ENCODE data around the gene ZNF775. TPM values are rescaled to one million over a fixed set of nuclear protein-coding genes. Genes with fewer than 3 reads are reported as not detected.

ZNF775 gene
- total RNA-seq, 1 donor from 2014 or later, result 12.1 TPM

GRCh38 chr7:150435047-150435389, 55.9 kb downstream of the ZNF775 start:
- no peak overlapping the region for H3K27ac Mint-ChIP-seq (ENCODE audit: unreplicated experiment)
- H3K9me3 Mint-ChIP-seq (ENCODE audit: unreplicated experiment), result no peaks in the 10 kb centered on the region
- peaks cover 7% of the 10 kb centered on the region for H3K27me3 Mint-ChIP-seq (ENCODE audit: unreplicated experiment)

DNA sequence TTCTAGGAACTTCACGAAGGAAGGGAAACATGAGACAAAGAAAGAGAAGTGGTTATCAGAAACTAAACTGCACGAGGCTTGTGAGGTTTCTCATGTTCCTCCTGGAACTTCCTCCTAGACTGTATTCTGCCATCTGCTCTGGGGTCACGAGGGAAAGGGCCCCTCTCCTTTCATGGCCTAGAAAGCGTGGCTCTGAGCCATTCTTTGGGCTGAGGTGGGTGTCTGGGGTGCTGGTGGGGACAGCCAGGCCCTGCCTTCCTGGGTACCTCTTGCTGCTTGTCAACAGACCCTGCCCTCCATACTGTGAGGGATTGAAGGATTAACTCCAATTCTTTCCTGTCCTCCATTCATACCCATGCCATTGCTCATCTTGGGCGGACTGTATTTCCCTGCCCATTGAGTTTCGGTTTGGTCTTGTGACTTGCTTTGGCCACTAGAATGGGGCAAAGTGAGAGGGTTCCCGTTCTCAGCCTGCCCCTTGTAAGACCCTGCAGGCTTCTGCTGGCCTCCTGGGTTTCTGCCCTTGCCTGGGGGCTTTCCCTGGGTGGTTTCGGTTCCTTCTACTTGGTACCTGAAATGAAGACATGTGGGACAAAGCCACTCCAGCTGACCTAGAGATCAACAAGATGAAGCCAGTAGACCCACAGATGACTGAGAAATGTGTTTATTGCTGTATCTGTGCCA, 56.4 kb downstream of the ZNF775 start:
- Mint-ChIP-seq H3K27me3 (ENCODE audit: unreplicated experiment) (peaks cover 7% of the 10 kb centered on the region), H3K4me3 (ENCODE audit: unreplicated experiment) (no peak overlapping the region), H3K36me3 (ENCODE audit: low read depth, unreplicated experiment) (no peaks in the 10 kb centered on the region), H3K4me1 (ENCODE audit: unreplicated experiment) (no peaks in the 10 kb centered on the region), H3K9me3 (ENCODE audit: unreplicated experiment) (no peaks in the 10 kb centered on the region), H3K27ac (ENCODE audit: unreplicated experiment) (no peak overlapping the region)
- no peak for DNase-seq (ENCODE audit: low spot score)
- TF ChIP-seq CTCF (IDR thresholded peaks at IDR 0.05; ENCODE audit: unreplicated experiment), result no peak

More at GRCh38 chr7:150435047-150435389, 55.9 kb downstream of the ZNF775 start:
- no peak for DNase-seq (ENCODE audit: low spot score)
- no peak for TF ChIP-seq CTCF (IDR thresholded peaks at IDR 0.05; ENCODE audit: unreplicated experiment)
- H3K4me3 Mint-ChIP-seq (ENCODE audit: unreplicated experiment), result no peak overlapping the region
- H3K36me3 Mint-ChIP-seq (ENCODE audit: low read depth, unreplicated experiment), result no peaks in the 10 kb centered on the region
- no peaks in the 10 kb centered on the region for H3K4me1 Mint-ChIP-seq (ENCODE audit: unreplicated experiment)

DNA sequence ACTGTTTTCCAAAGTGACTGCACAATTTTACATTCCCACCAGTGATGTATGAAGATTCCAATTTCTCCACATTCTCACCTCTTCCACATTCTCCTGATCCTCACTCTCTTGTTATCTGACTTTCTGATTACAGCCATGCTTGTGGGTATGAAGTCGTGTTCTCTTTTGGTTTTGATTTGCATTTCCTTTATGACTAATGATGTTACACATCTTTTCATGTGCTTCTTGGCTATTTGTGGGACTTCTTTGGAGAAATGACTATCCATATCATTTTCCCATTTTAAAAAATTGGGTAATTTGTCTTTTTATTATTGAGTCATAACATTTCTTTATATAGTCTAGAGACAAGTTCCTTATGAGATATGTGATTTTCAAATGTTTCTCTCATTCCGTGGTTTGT, 60.8 kb downstream of the ZNF775 start:
- Mint-ChIP-seq H3K4me3 (ENCODE audit: unreplicated experiment) (no peak overlapping the region), H3K4me1 (ENCODE audit: unreplicated experiment) (peaks cover 5% of the 10 kb centered on the region), H3K9me3 (ENCODE audit: unreplicated experiment) (no peaks in the 10 kb centered on the region), H3K27me3 (ENCODE audit: unreplicated experiment) (peaks cover 7% of the 10 kb centered on the region), H3K36me3 (ENCODE audit: low read depth, unreplicated experiment) (peaks cover 10% of the 10 kb centered on the region), H3K27ac (ENCODE audit: unreplicated experiment) (no peak overlapping the region)
- no peak for DNase-seq (ENCODE audit: low spot score)
- no peak for TF ChIP-seq CTCF (IDR thresholded peaks at IDR 0.05; ENCODE audit: unreplicated experiment)

- H3K4me3 Mint-ChIP-seq (ENCODE audit: unreplicated experiment), result no peak overlapping the region
- H3K4me1 Mint-ChIP-seq (ENCODE audit: unreplicated experiment), result peaks cover 7% of the 10 kb centered on the region
- no peaks in the 10 kb centered on the region for H3K9me3 Mint-ChIP-seq (ENCODE audit: unreplicated experiment)
- DNase-seq (ENCODE audit: low spot score), result no peak
- TF ChIP-seq CTCF (IDR thresholded peaks at IDR 0.05; ENCODE audit: unreplicated experiment), result no peak
- H3K27me3 Mint-ChIP-seq (ENCODE audit: unreplicated experiment), result peaks cover 8% of the 10 kb centered on the region
- H3K27ac Mint-ChIP-seq (ENCODE audit: unreplicated experiment), result no peak overlapping the region
- H3K36me3 Mint-ChIP-seq (ENCODE audit: low read depth, unreplicated experiment), result peaks cover 10% of the 10 kb centered on the region
Observed at GRCh38 chr7:150441524-150441923, 62.4 kb downstream of the ZNF775 start.

GRCh38 chr7:150442811-150443210, 63.7 kb downstream of the ZNF775 start:
- H3K4me1 Mint-ChIP-seq (ENCODE audit: unreplicated experiment), result peaks cover 13% of the 10 kb centered on the region
- no peak for DNase-seq (ENCODE audit: low spot score)
- H3K9me3 Mint-ChIP-seq (ENCODE audit: unreplicated experiment), result no peaks in the 10 kb centered on the region
- TF ChIP-seq CTCF (IDR thresholded peaks at IDR 0.05; ENCODE audit: unreplicated experiment), result no peak
- H3K4me3 Mint-ChIP-seq (ENCODE audit: unreplicated experiment), result no peak overlapping the region
- H3K36me3 Mint-ChIP-seq (ENCODE audit: low read depth, unreplicated experiment), result peaks cover 10% of the 10 kb centered on the region
- peaks cover 9% of the 10 kb centered on the region for H3K27me3 Mint-ChIP-seq (ENCODE audit: unreplicated experiment)
- no peak overlapping the region for H3K27ac Mint-ChIP-seq (ENCODE audit: unreplicated experiment)

Data from endothelial cell (in vitro differentiated cells).